Left kidney (tissue), 2 donors: ENCODE measurements around the gene C2orf76. TPM values are rescaled to one million over a fixed set of nuclear protein-coding genes. Genes with fewer than 3 reads are reported as not detected.
A peak's percentile ranks its signal among the peaks of the same experiment; 100 is the strongest.

Experiments used
- DNase-seq: peaks from one replicate; pipeline ENCODE4 v3.0.0-alpha.2; 2013
- polyA plus RNA-seq: library from polyadenylated mRNA; unstranded; fragments of 120-200 nt; gene quantifications from one replicate; pipeline ENCODE4 v1.2.1, GENCODE V29; 2013; ENCODE audit not compliant: insufficient read length

C2orf76 gene
- polyA plus RNA-seq, 1 donor, result 20.3 TPM

DNA sequence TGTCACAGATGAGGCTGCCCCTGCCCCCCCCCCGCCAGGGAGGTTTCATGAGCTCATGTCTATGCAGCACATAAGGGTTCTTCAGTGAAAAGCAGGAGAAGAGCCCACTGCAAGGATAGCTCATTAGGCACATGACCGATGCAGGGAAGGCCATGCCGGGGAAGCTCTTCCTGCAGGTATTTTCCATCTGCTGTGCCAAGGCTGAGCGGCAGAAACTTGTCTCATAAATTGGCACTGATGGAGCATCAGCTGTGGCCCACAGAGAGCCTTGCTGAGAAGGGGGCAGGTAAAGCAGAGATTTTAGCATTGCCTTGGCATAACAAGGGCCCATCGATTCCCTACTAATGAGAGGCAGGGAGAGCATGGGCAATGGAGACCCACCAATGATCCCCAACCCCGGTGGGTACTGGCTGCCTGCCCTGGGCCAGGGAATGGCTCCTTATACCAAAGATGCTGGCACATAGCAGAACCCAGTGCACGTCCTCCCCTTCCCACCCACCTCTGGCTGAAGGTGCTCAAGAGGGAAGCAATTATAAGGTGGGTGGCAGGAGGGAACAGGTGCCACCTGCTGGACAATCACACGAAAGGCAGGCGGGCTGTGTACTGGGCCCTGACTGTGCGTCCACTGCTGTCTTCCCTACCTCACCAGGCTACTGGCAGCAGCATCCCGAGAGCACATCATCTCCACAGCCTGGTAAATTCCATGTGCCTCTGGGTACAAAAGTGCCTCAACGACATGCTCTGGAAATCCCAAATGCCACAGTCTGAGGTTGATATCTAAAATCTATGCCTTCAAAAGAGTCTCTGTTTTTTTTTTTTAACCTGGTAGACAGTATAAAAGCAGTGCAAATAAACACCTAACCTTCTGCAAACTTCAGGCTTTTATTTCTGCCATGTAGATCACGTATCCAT lies 101.6 kb downstream of the C2orf76 start:
- DNase-seq, result peak; percentile 32

DNA sequence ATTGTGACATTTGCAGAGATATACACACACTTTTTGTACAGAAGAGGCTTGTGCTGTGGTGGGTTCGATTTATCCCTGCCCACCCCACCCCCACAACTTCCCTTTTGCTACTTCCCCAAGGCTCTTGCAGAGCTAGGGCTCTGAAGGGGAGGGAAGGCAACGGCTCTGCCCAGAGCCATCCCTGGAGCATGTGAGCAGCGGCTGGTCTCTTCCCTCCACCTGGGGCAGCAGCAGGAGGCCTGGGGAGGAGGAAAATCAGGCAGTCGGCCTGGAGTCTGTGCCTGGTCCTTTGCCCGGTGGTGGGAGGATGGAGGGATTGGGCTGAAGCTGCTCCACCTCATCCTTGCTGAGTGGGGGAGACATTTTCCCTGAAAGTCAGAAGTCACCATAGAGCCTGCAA lies 103.0 kb downstream of the C2orf76 start:
- no peak for DNase-seq

DNA sequence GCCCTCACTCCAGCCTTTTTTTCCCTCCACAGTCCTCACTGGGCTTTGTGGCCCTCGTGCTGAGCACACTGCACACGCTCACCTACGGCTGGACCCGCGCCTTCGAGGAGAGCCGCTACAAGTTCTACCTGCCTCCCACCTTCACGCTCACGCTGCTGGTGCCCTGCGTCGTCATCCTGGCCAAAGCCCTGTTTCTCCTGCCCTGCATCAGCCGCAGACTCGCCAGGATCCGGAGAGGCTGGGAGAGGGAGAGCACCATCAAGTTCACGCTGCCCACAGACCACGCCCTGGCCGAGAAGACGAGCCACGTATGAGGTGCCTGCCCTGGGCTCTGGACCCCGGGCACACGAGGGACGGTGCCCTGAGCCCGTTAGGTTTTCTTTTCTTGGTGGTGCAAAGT lies 103.6 kb downstream of the C2orf76 start:
- no peak for DNase-seq

DNA sequence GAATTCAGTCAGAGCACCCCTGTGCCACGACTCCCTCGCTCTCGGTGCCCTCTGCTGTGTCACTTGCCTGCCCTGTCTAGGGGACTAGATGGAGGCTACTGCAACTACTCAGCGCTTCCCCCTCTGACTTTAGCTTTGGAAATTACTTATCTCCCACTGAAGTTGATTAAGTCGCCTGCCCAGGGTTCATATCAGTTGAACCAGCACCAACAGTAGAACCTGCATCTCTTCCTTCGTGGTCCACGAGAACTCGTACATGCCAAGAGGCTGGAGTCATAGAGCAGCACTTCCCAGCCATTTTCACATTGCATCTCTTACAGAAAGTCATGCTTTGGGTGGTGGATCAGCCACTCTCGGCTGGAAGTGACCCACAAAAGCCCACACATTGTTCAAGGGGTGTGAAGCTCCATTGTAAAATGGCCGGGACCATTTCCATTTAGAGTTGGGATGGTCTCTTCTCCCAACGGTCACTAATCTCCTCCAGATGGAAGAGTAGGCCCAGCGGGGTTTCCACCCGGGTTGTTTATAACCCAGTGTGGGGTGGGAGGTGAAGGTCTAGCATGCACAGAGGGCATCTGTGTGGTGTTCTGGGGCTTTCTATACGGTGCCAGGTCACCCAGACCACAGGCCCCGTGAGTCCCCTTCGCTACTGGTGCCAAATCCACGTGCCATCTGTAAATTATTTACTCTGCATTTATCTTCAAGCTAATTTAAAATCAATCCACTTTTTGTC lies 105.0 kb downstream of the C2orf76 start:
- no peak for DNase-seq

DNA sequence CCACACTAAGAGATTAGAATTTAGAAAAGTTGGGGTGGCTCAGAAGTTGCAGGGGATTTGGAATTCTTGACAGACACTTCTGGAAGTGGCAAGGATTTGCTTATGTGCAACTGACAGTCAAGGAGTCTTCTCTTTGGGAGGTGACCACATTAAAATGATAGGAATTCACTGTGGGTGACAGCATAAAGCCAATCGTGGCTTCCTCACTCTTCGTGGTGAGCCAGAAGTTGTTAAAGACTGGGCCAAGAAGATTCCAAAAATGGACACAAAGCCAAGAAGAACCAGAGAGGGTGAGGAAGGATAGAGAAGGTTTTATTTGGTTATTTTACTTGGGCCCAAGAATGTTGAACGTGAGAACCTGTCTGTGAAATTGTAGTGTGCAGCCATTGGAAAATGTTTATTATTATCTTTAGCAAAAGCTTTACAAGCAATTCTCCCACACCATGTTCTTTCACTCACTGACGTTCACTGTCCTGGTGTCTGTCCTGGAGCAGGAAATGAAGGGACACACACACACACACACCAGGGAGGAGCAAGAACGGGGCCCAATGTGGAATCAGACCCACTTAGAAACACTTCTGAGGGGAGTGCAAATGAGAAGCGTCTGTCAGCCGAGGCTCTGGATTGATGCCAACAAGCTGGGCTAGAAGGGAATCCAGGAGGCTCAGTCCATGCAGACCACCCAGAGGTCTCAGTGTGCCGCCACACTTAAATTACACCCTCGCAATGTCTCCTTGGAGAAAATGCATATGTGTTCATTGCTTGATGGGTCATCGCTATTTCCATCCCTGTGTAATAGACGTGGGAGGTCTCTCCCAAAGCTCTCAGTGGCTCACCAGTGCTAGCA lies 105.8 kb downstream of the C2orf76 start:
- no peak for DNase-seq

DNA sequence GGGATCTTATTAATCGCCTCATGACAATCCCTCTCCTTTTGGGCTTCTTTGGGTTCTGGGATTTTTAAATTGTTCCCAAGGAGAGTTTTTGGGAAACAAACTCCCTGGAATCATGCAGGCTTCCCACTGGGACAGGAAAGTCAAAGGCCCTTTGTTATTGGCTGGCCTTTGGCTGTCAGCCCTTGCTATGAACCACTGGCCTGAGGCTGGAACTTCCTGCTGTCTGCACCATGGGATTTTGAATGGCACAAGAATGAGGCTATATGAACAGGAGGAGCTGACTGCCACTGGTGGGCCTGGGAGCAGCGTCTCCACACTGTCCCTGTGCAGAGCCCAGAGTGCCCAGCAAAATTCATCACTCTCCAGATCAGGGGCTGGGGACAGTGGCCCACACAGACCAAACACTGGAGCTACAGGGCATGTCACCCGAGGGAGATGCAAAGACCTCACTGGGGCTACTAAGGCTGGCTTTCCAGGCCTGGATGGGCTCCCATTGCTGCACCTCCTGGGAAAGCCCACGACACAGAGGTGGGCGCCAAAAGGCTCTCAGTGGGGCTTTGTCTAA lies 107.3 kb downstream of the C2orf76 start:
- no peak for DNase-seq

DNA sequence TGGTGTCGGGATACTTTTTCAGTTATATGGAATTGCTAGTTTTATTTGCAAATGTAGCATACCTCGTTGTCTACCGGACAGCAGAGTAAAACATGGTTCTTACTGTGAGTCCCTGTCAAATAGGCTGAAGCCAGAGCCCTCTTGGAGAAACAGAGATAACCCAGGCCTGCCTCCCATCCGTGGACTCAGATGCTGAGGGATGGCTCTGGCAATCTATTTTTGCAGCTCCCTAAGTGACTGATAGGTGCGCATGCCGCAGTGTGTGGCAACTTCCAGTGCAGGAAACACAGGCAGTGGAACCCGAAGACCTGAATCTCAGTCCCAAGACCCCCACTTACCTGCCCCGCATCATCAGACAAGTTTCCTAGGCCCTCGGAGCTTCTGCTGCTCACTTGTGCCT lies 109.4 kb downstream of the C2orf76 start:
- no peak for DNase-seq

DNA sequence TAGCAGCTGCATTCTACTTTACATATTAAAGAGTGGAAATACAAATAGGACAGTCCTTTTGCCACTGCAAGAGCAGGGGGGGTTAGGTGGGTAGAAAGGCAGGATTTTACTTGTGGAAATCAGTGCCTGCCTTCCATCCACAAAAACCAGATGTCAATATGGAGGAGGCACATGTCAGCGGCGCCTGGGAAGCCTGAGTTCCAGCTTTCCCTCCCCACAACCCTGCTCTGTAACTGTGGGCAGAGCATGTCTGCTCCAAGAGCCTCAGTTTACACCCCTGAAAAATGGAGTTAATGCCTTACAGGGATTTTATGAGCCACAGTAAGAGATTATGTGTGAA lies 110.1 kb downstream of the C2orf76 start:
- no peak for DNase-seq

DNA sequence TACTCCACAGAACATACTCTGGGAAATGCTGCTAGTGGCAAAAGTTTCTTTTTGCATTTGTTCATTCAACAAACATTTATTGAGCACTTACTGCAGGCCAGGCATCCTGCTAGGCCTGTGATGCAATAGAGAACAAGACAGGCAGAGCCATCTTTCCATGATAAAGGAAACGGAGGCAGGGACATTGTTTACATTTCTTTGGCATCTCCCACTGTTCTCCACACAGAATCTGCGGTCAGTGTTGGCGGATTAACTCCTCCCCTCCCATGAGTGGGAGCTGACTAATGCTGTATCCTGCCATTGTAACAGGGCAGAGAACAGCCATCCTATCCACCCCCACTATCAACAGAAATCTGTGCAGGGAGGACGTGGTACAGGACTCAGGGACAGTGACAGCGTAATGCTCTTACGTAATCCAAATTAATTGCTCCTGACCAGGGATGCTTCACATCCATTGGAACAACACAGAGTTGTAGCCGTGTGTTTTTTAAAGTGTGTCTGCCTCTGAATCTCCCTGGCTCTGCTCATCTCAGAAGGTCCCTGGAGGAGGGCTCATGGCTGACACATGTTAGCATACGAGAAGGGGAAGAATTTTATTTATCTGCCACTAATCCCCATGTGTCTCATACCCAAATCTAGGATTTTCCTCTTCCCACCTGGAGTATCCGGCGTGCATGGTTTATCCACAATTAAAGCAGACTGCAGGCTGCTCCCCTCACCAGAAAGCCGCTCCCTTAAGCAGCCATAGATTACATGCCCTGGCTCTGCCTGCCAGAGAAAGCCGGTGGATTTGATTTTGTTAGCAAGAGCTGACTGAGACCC lies 110.7 kb downstream of the C2orf76 start:
- DNase-seq, result peak; percentile 22

DNA sequence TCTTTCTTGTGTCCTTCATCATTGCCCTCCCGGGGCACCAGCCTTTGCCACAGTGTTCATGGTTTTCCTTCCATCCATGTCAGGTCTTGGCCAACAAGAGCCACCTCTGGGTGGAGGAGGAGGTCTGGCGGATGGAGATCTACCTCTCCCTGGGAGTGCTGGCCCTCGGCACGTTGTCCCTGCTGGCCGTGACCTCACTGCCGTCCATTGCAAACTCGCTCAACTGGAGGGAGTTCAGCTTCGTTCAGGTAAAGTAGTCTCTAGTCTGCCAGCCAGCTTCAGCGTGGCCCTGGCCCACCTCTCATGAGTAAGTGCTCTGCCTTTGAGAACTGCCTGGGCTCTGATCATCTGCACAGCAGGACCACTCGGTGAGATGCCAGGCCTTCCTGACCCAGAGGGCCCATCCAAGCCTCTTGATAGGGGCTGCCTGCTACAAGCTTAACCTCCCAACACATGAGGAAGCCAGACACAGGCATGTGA lies 112.0 kb downstream of the C2orf76 start:
- no peak for DNase-seq

DNA sequence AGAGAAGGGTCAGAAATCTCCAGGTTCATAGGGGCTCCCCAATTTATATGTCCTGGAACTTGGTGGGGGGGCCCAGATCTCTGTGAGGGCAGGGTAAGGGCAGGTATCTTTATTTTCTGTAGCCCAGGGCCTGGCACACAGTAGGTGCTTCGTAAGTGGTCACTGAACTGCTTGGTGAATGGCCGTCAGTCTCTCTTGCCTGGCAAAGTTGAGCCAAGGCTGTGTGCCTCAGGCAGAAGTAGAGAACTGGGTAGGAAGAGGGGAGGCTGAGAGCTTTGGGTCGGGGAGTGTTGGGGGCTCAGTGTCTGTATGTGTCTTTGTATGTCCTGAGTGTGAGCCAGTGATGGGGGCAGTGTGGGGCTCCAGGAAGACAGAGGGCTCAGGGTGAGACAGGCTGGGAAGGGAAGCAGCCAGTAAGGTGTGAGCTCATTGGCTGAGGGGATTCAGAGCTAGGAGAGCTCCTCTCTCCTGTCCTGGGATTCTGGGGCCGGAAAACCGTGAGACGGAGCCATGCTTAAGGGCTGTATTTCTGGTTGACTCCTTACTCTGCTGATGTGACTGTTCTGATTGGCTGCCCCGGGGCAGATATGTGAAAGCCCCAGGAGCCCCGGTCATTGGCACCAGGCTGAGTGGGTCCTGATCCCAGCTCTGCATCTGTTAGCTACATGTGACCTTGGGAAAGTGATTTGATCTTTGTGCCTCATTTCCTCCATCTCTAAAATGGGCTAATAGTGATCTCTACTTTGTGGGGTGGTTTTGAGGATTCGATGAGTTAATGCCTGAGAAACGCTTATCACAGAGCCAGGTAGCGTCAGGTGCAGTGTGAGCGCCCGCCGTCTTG lies 112.7 kb downstream of the C2orf76 start:
- DNase-seq, result no peak

DNA sequence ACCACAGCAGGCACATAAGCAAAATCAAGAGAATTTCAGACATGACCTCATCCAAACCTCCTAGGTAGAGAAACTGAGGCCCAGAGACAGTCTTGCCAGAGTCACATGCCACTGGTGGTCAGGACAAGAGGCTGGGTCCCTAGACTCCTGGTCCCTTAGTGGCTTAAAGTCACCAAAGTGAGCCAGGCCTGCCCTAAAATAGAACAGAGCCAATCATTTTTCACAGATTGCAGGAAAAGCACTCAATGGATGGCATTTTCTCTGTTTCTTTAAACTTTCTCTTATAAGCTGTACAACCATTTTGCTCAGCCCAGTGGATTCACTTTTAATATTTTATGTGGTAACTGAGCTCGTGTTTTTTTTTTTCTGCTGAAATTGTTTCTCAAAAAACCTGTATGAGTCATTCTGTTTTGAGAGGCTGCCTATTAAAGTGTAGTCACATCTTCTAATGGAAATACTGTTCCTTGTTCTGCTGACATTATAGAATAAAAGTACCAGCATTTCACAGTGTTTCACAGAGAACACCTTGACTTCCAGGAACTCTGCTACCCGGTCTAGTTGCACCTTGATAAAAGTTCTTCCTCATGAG lies 113.4 kb downstream of the C2orf76 start:
- DNase-seq, result no peak

Other genes starting within 250 kb of the C2orf76 start
- gene C1QL2, start 208.1 kb downstream of the C2orf76 start, polyA plus RNA-seq, result not detected
- 1.3 TPM for gene STEAP3, start 143.0 kb downstream of the C2orf76 start, polyA plus RNA-seq
- 219 TPM for gene DBI, start 143 bp upstream of the C2orf76 start, polyA plus RNA-seq
- 54.8 TPM for gene TMEM37, start 65.0 kb upstream of the C2orf76 start, polyA plus RNA-seq
- gene SCTR, start 157.6 kb upstream of the C2orf76 start, polyA plus RNA-seq, result 16.1 TPM
- 38.8 TPM for gene CFAP221, start 177.6 kb upstream of the C2orf76 start, polyA plus RNA-seq